HG02642 (cell line): ENCODE data around the gene GREM2.

Experiments
- ATAC-seq: cut with Tn5 transposase; IDR thresholded peaks from one replicate; pipeline ENCODE4 v1.9.1; 2021; ENCODE audit warnings: mild to moderate bottlenecking; ENCODE audit not compliant: unreplicated experiment, poor library complexity

GREM2 gene

GRCh38 chr1:240611228-240611618 is 732 bp downstream of the GREM2 start:
- ATAC-seq: no peak

- ATAC-seq: no peak
These were observed 1.3 kb downstream of the GREM2 start for GRCh38 chr1:240610636-240611035.

- ATAC-seq: no peak
These were observed 2.4 kb downstream of the GREM2 start for GRCh38 chr1:240609527-240610060.

GRCh38 chr1:240608707-240609106 is 3.2 kb downstream of the GREM2 start:
- no peak for ATAC-seq

- no peak for ATAC-seq
These were observed 4.9 kb downstream of the GREM2 start for GRCh38 chr1:240607006-240607405.

GRCh38 chr1:240602189-240602588 is 9.8 kb downstream of the GREM2 start:
- no peak for ATAC-seq

GRCh38 chr1:240599830-240600229 is 12.1 kb downstream of the GREM2 start:
- no peak for ATAC-seq

- no peak for ATAC-seq
These were observed 12.7 kb downstream of the GREM2 start for GRCh38 chr1:240599299-240599698.

GRCh38 chr1:240598216-240599001 is 13.5 kb downstream of the GREM2 start:
- ATAC-seq: no peak

GRCh38 chr1:240597153-240597745 is 14.7 kb downstream of the GREM2 start:
- ATAC-seq: no peak

- no peak for ATAC-seq
These were observed 16.5 kb downstream of the GREM2 start for GRCh38 chr1:240595476-240595875.

- ATAC-seq: no peak
These were observed 20.4 kb downstream of the GREM2 start for GRCh38 chr1:240591564-240591963.

- no peak for ATAC-seq
These were observed 20.9 kb downstream of the GREM2 start for GRCh38 chr1:240591078-240591477.

- no peak for ATAC-seq
These were observed 22.3 kb downstream of the GREM2 start for GRCh38 chr1:240589585-240590110.

- ATAC-seq: no peak
These were observed 25.9 kb downstream of the GREM2 start for GRCh38 chr1:240586006-240586405.

- ATAC-seq: no peak
These were observed 29.0 kb downstream of the GREM2 start for GRCh38 chr1:240582953-240583352.

- no peak for ATAC-seq
These were observed 32.4 kb downstream of the GREM2 start for GRCh38 chr1:240579511-240579910.

- ATAC-seq: no peak
These were observed 34.9 kb downstream of the GREM2 start for GRCh38 chr1:240577095-240577494.

- no peak for ATAC-seq
These were observed 35.8 kb downstream of the GREM2 start for GRCh38 chr1:240575981-240576662.

- ATAC-seq: no peak
These were observed 39.6 kb downstream of the GREM2 start for GRCh38 chr1:240572328-240572727.

- ATAC-seq: no peak
These were observed 40.2 kb downstream of the GREM2 start for GRCh38 chr1:240571782-240572181.
